Left lung (tissue), 10 donors: Measurements from ENCODE around the gene CNOT2. TPM values are rescaled to one million over a fixed set of nuclear protein-coding genes. Genes with fewer than 3 reads are reported as not detected.

Experiments
- ATAC-seq: fragments of 200-7000 bp; cut with Tn5 transposase; one replicate; pipeline ENCODE4 v1.9.1; 2020; ENCODE audit warnings: moderate library complexity
- DNase-seq, 4 donors: peaks; one replicate each; pipeline ENCODE4 v3.0.0-alpha.2; 2013 to 2020
- H3K27ac ChIP-seq, 2 donors: fragments of 200-600 bp; sonication (generic) in 1 of 2; one replicate each; pipeline versions ENCODE4 v1.5.0 to v1.8.0; 2020 to 2021
- H3K27me3 ChIP-seq, 2 donors: fragments of 200-600 bp; sonication (generic) in 1 of 2; one replicate each; pipeline versions ENCODE4 v1.5.0 to v1.8.0; 2020 to 2021
- H3K36me3 ChIP-seq, 2 donors: fragments of 200-600 bp; sonication (generic) in 1 of 2; one replicate each; pipeline versions ENCODE4 v1.5.0 to v1.8.0; 2020 to 2021
- H3K4me1 ChIP-seq, 2 donors: fragments of 200-600 bp; one replicate each; pipeline ENCODE4 v1.8.0; 2021
- H3K4me3 ChIP-seq, 2 donors: fragments of 200-600 bp; sonication (generic) in 1 of 2; one replicate each; pipeline versions ENCODE4 v1.5.0 to v1.8.0; 2020 to 2021; ENCODE audit warnings: mild to moderate bottlenecking in 1 of 2
- H3K9me3 ChIP-seq, 2 donors: fragments of 200-600 bp; sonication (generic) in 1 of 2; one replicate each; pipeline versions ENCODE4 v1.5.0 to v1.8.0; 2020 to 2021
- intact Hi-C, 2 donors: fragments of 100-400 bp; cut with DNase I; formaldehyde crosslinking; loops; one replicate each; pipeline versions ENCODE4 v1.11.2 to v1.14.2; 2022
- polyA plus RNA-seq, 6 donors: library from polyadenylated mRNA; unstranded; fragments of 120-200 nt; gene quantifications; one replicate each; pipeline ENCODE4 v1.2.1, GENCODE V29; 2013; ENCODE audit not compliant: insufficient read length in 6 of 6
- total RNA-seq, 2 donors: library from RNA; stranded (reverse); fragmentation: NEBNext Ultra II Directional; extraction: Animal tissue kit (Norgen Biotek cat#: 25700); gene quantifications; one replicate each; pipeline ENCODE4 v1.2.1, GENCODE V29; 2021
- TF ChIP-seq, protein P1 (sequence below), 2 donors: fragments of 200-600 bp; sonication (generic) in 1 of 2; IDR thresholded peaks; one replicate each; pipeline versions ENCODE4 v1.5.0 to v1.8.0; 2021; ENCODE audit warnings: antibody characterized with exemption in 2 of 2
- donor health status: DM: no; HTN: yes; CAD: no.
- donor health status: DM: no; HTN: no; CAD: no.

Gene CNOT2
- total and polyA plus RNA-seq, 8 donors, result 52.3 to 161 (median 135) TPM

DNA sequence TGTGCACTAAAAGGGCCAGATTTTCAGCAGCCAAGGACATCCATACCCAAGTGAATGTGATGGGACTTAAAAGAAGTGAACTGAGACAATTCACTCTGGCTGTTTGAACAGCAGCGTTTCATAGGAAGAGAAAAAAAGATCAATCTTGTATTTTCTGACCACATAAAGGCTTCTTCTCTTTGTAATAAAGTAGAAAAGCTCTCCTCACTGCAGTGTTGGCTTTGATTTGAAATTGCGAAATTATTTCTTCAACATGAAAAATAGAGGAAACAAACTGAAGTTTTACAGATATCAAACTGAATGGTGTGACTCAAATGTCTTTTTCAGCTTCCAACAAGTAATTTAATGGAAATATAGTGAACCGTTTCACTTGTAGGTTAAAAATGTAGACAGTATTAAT lies 111.6 kb downstream of the CNOT2 start:
- no peak for ATAC-seq
- peak in 1 of 4 donors; percentile 20 for DNase-seq
- Histone ChIP-seq H3K4me1 (peaks cover 0 to 14% of the 10 kb centered on the region in 2 donors), H3K27me3 (no peaks in the 10 kb centered on the region), H3K36me3 (peaks cover 0 to 9% of the 10 kb centered on the region in 2 donors), H3K9me3 (no peaks in the 10 kb centered on the region), H3K4me3 (no peak overlapping the region), H3K27ac (peak overlapping the region in 1 of 2 donors; percentile 59)
- intact Hi-C loops, result no loop called here
- TF ChIP-seq, protein P1, sequence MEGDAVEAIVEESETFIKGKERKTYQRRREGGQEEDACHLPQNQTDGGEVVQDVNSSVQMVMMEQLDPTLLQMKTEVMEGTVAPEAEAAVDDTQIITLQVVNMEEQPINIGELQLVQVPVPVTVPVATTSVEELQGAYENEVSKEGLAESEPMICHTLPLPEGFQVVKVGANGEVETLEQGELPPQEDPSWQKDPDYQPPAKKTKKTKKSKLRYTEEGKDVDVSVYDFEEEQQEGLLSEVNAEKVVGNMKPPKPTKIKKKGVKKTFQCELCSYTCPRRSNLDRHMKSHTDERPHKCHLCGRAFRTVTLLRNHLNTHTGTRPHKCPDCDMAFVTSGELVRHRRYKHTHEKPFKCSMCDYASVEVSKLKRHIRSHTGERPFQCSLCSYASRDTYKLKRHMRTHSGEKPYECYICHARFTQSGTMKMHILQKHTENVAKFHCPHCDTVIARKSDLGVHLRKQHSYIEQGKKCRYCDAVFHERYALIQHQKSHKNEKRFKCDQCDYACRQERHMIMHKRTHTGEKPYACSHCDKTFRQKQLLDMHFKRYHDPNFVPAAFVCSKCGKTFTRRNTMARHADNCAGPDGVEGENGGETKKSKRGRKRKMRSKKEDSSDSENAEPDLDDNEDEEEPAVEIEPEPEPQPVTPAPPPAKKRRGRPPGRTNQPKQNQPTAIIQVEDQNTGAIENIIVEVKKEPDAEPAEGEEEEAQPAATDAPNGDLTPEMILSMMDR (IDR thresholded peaks at IDR 0.05), result no peak

DNA sequence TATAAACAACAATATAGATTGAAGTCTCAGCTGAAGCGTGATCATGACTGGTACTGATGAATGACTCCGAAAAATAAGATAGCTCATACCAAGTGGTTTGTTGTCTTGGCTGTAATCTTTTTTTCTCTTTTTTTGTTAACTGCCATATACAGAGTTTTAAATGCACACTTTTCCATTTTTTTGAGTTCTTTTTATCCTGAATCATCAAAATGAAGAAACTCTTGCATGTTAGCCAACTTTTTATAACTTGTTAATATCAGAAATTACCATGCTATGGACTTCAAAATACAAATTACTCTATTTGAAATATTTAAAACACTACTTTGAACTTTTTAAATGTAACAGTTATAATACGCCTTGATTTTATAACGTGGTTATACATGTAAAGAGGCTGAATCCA lies 112.7 kb downstream of the CNOT2 start:
- TF ChIP-seq, protein P1 (IDR thresholded peaks at IDR 0.05), result no peak
- ATAC-seq (no peak), DNase-seq (no peak)
- Histone ChIP-seq H3K36me3 (peaks cover 0 to 9% of the 10 kb centered on the region in 2 donors), H3K9me3 (no peaks in the 10 kb centered on the region), H3K4me1 (peaks cover 0 to 14% of the 10 kb centered on the region in 2 donors), H3K27me3 (no peaks in the 10 kb centered on the region), H3K4me3 (no peak overlapping the region), H3K27ac (no peak overlapping the region)
- intact Hi-C loops, result no loop called here

DNA sequence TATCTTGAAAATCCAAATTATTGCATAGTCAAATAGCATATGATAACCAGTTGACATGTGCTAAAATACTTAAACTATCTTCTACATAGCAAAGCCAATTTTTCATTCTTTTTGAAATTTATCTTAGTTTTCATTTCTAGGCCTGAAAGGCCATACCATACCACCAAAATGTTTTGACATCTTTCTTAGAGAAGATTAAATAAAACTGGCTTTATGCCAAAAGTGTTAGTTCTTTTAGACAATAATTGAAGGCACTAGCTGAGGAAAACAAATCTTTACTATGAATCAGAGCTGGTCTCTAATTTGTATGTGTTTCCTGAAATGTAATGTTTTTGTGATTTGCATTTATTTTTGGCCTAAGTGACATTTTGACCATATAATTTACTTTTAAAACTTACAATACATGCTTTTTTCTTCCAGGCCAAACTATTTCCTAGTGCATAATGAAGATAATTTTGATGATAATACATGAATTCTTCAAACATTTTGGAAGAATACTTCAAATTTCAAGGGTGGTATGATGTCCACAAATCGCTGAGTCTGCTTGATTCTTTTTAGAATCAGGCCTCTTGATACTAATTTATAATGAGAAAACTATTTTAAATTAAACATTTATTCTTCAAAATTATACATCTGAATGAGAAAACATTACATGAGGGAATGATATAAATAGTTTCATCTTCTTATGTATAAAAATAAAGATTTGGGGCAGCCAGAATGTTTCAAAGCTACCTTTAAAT lies 116.4 kb downstream of the CNOT2 start:
- no peak for DNase-seq
- no peak for ATAC-seq
- H3K27me3 ChIP-seq, result peaks cover 16 to 21% of the 10 kb centered on the region in 2 donors
- TF ChIP-seq, protein P1 (IDR thresholded peaks at IDR 0.05), result no peak
- no peak overlapping the region for H3K27ac ChIP-seq
- no peaks in the 10 kb centered on the region for H3K36me3 ChIP-seq
- peaks cover 0 to 4% of the 10 kb centered on the region in 2 donors for H3K4me1 ChIP-seq
- no peak overlapping the region for H3K4me3 ChIP-seq
- intact Hi-C loops, result no loop called here
- H3K9me3 ChIP-seq, result no peaks in the 10 kb centered on the region

DNA sequence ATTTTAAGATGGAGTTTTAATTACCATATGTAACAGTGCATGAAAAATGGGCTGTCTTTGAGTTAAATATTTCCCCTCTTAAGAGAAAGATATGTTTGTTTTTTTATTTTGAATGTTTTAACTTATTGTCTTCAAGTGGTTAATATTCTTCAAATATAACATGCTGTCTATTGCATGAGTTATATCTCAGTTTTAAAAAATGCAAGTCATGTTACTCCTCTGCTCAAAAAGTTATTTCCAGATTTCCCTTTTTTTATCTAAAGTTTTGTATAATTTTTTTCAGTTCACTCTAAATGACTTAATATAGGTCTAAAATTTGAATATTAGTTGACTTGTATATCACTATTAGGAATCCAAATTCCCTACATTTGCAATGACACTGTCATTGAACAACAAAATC lies 117.0 kb downstream of the CNOT2 start:
- Histone ChIP-seq H3K4me3 (no peak overlapping the region), H3K27me3 (peaks cover 20 to 27% of the 10 kb centered on the region in 2 donors), H3K9me3 (no peaks in the 10 kb centered on the region), H3K36me3 (no peaks in the 10 kb centered on the region), H3K4me1 (peaks cover 0 to 4% of the 10 kb centered on the region in 2 donors), H3K27ac (no peak overlapping the region)
- DNase-seq (no peak), ATAC-seq (no peak)
- TF ChIP-seq, protein P1 (IDR thresholded peaks at IDR 0.05), result no peak
- intact Hi-C loops, result no loop called here

DNA sequence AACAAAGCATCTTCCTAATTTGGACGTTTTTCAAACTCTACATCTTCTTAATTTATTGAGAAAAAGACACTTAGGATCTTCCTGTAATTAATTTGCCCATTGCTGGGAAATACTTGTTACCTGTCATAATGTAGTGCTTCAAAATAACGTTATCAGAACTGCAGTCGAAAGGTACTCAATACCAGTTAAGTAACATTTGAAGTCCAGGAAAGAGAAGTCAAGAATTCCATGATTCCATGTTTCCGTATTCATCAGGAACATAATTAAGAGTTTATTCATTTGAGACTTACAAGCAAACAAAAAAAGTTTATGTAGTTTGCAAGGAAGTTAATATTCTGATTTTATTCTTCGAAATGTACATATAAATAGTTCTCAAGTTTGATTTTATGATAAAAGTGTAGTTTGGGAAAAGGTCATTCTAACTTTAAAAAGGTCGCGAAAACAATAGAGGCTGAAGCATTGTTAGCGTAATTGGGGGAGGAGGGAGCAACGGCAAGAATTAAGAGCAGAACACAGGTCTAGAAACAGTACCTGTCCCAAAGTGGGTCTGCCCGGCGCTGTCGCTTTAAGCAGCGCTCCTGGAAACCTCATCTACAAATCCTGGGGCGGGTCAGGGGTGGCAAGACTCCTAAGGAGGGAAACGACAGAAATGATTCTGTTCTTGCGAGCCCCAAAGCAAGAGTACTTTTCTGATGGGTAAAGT lies 121.6 kb downstream of the CNOT2 start:
- ATAC-seq (no peak), DNase-seq (no peak)
- Histone ChIP-seq H3K36me3 (no peaks in the 10 kb centered on the region), H3K27me3 (peaks cover 24 to 61% of the 10 kb centered on the region in 2 donors), H3K27ac (no peak overlapping the region), H3K9me3 (no peaks in the 10 kb centered on the region), H3K4me1 (peaks cover 0 to 16% of the 10 kb centered on the region in 2 donors), H3K4me3 (peak overlapping the region in 1 of 2 donors; percentile 76)
- intact Hi-C loops, result no loop called here
- TF ChIP-seq, protein P1 (IDR thresholded peaks at IDR 0.05), result no peak
